ENCODE results near the gene SKOR1.

Gene SKOR1

GRCh38 chr15:67826717-67827561 is 1.6 kb downstream of the SKOR1 start:
- no peak for DNase-seq (ENCODE audit: low read depth in 1 of 2, low spot score in 1 of 2)
- Histone ChIP-seq H3K27me3 (ENCODE audit: insufficient read depth, poor library complexity, severe bottlenecking) (peaks cover 55% of the 10 kb centered on the region), H3K4me3 (replicated peaks; ENCODE audit: insufficient read depth, low read length) (no peak overlapping the region), H3K27ac (replicated peaks) (no peak overlapping the region)
- no peak for TF ChIP-seq SPI1 (IDR thresholded peaks at IDR 0.05; ENCODE audit: borderline replicate concordance, low read depth)

GRCh38 chr15:67827562-67828277 is 2.4 kb downstream of the SKOR1 start:
- TF ChIP-seq POLR2AphosphoS5 (IDR thresholded peaks at IDR 0.05; ENCODE audit: low read depth) (no peak), SPI1 (IDR thresholded peaks at IDR 0.05; ENCODE audit: borderline replicate concordance, low read depth) (no peak), GABPA (IDR thresholded peaks at IDR 0.05; ENCODE audit: low read depth) (no peak)
- TF ChIP-seq, protein P1, sequence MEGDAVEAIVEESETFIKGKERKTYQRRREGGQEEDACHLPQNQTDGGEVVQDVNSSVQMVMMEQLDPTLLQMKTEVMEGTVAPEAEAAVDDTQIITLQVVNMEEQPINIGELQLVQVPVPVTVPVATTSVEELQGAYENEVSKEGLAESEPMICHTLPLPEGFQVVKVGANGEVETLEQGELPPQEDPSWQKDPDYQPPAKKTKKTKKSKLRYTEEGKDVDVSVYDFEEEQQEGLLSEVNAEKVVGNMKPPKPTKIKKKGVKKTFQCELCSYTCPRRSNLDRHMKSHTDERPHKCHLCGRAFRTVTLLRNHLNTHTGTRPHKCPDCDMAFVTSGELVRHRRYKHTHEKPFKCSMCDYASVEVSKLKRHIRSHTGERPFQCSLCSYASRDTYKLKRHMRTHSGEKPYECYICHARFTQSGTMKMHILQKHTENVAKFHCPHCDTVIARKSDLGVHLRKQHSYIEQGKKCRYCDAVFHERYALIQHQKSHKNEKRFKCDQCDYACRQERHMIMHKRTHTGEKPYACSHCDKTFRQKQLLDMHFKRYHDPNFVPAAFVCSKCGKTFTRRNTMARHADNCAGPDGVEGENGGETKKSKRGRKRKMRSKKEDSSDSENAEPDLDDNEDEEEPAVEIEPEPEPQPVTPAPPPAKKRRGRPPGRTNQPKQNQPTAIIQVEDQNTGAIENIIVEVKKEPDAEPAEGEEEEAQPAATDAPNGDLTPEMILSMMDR (IDR thresholded peaks at IDR 0.05; ENCODE audit: insufficient read depth, low read length) = no peak
- DNase-seq (ENCODE audit: low read depth in 1 of 2, low spot score in 1 of 2) = no peak
- Histone ChIP-seq H3K4me3 (replicated peaks; ENCODE audit: insufficient read depth, low read length) (no peak overlapping the region), H3K27ac (replicated peaks) (no peak overlapping the region), H3K27me3 (ENCODE audit: insufficient read depth, poor library complexity, severe bottlenecking) (peaks cover 48% of the 10 kb centered on the region)

- H3K27me3 ChIP-seq (ENCODE audit: insufficient read depth, poor library complexity, severe bottlenecking) = peaks cover 45% of the 10 kb centered on the region
- DNase-seq (ENCODE audit: low read depth in 1 of 2, low spot score in 1 of 2) = no peak
- TF ChIP-seq, protein P1 (IDR thresholded peaks at IDR 0.05; ENCODE audit: insufficient read depth, low read length) = no peak
- H3K27ac ChIP-seq (replicated peaks) = no peak overlapping the region
- no peak overlapping the region for H3K4me3 ChIP-seq (replicated peaks; ENCODE audit: insufficient read depth, low read length)
Observed at GRCh38 chr15:67828278-67828968, 3.1 kb downstream of the SKOR1 start.

- no peak overlapping the region for H3K4me3 ChIP-seq (replicated peaks; ENCODE audit: insufficient read depth, low read length)
- TF ChIP-seq SPI1 (IDR thresholded peaks at IDR 0.05; ENCODE audit: borderline replicate concordance, low read depth) = no peak
- TF ChIP-seq, protein P1 (IDR thresholded peaks at IDR 0.05; ENCODE audit: insufficient read depth, low read length) = no peak
- no peak for TF ChIP-seq GABPA (IDR thresholded peaks at IDR 0.05; ENCODE audit: low read depth)
- TF ChIP-seq, protein P2, sequence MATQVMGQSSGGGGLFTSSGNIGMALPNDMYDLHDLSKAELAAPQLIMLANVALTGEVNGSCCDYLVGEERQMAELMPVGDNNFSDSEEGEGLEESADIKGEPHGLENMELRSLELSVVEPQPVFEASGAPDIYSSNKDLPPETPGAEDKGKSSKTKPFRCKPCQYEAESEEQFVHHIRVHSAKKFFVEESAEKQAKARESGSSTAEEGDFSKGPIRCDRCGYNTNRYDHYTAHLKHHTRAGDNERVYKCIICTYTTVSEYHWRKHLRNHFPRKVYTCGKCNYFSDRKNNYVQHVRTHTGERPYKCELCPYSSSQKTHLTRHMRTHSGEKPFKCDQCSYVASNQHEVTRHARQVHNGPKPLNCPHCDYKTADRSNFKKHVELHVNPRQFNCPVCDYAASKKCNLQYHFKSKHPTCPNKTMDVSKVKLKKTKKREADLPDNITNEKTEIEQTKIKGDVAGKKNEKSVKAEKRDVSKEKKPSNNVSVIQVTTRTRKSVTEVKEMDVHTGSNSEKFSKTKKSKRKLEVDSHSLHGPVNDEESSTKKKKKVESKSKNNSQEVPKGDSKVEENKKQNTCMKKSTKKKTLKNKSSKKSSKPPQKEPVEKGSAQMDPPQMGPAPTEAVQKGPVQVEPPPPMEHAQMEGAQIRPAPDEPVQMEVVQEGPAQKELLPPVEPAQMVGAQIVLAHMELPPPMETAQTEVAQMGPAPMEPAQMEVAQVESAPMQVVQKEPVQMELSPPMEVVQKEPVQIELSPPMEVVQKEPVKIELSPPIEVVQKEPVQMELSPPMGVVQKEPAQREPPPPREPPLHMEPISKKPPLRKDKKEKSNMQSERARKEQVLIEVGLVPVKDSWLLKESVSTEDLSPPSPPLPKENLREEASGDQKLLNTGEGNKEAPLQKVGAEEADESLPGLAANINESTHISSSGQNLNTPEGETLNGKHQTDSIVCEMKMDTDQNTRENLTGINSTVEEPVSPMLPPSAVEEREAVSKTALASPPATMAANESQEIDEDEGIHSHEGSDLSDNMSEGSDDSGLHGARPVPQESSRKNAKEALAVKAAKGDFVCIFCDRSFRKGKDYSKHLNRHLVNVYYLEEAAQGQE (IDR thresholded peaks at IDR 0.05; ENCODE audit: insufficient replicate concordance, low read depth) = no peak
- no peak for TF ChIP-seq POLR2AphosphoS5 (IDR thresholded peaks at IDR 0.05; ENCODE audit: low read depth)
- no peak overlapping the region for H3K27ac ChIP-seq (replicated peaks)
- no peak for DNase-seq (ENCODE audit: low read depth in 1 of 2, low spot score in 1 of 2)
- peaks cover 41% of the 10 kb centered on the region for H3K27me3 ChIP-seq (ENCODE audit: insufficient read depth, poor library complexity, severe bottlenecking)
Observed at GRCh38 chr15:67828969-67829646, 3.8 kb downstream of the SKOR1 start.
